Measurements from ENCODE around the gene OIP5.
"Not testable (repeated sequence)": the region's sequence is repeated elsewhere in the genome, so short reads cannot be mapped to it uniquely, and the experiment has no call there.

DNA sequence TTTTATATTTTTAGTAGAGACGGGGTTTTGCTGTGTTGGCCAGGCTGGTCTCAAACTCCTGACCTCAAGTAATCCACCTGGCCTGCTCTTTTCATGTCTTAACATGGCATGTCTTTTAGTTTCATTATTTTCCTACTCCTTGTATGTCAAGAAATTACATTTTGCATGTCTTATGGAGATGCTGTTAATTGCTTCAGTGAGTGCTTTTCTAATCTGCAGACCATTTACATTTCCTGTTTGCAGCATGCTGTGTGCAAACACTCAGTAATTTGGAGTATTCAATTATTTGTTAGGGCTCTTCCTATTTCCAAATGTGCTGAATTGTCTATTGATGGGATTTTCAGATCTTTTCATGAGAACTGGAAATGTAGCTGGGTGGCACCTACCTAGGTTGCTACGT lies 31.3 kb downstream of the OIP5 start:
- not testable (repeated sequence) for TF ChIP-seq CTCF, POLR2A (IDR thresholded peaks at IDR 0.05)

All from body of pancreas (tissue), 4 donors.